Measurements from ENCODE around the gene NMB.

DNA sequence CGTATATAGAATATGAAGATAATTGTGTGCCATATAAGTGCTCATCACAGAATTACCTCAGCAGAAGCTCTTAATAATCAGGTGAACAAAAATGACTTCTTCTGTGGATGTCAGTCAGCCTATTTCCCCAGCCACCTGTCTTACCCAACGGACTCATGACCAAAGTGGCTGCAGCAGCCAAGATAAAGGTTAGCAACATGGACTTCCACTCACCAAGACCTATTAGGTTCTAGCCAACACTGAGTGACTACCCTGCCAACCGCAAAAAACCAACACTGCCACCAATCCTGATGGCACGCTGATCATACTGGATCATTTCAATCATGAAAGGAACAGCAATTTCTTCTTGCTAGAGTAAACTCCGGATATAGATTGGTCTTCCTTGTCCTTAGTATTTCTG lies 45.8 kb upstream of the NMB start:
- TF ChIP-seq, protein P1, sequence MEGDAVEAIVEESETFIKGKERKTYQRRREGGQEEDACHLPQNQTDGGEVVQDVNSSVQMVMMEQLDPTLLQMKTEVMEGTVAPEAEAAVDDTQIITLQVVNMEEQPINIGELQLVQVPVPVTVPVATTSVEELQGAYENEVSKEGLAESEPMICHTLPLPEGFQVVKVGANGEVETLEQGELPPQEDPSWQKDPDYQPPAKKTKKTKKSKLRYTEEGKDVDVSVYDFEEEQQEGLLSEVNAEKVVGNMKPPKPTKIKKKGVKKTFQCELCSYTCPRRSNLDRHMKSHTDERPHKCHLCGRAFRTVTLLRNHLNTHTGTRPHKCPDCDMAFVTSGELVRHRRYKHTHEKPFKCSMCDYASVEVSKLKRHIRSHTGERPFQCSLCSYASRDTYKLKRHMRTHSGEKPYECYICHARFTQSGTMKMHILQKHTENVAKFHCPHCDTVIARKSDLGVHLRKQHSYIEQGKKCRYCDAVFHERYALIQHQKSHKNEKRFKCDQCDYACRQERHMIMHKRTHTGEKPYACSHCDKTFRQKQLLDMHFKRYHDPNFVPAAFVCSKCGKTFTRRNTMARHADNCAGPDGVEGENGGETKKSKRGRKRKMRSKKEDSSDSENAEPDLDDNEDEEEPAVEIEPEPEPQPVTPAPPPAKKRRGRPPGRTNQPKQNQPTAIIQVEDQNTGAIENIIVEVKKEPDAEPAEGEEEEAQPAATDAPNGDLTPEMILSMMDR (IDR thresholded peaks at IDR 0.05), result no peak
- TF ChIP-seq POLR2A (IDR thresholded peaks at IDR 0.05) (no peak), POLR2AphosphoS5 (IDR thresholded peaks at IDR 0.05) (no peak)
